ENCODE data around the gene TOMM5.

TOMM5 gene

DNA sequence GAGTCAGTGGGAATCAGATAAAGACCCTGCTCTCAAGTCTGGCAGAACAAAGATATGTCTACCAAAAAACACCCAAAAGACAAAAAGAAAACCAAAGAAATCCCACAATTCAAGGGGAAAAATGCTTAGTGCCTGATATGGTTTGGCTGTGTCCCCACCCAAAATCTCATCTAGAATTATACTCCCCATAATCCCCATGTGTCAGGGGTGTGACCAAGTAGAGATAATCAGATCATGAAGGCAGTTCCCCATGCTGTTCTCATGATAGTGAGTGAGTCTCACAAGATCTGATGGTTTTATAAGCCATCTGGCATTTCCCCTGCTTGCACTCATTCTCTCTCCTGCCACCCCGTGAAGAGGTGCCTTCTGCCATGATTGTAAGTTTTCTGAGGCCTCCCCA, 29.6 kb downstream of the TOMM5 start:
- no peak for DNase-seq (ENCODE audit: low spot score)

DNA sequence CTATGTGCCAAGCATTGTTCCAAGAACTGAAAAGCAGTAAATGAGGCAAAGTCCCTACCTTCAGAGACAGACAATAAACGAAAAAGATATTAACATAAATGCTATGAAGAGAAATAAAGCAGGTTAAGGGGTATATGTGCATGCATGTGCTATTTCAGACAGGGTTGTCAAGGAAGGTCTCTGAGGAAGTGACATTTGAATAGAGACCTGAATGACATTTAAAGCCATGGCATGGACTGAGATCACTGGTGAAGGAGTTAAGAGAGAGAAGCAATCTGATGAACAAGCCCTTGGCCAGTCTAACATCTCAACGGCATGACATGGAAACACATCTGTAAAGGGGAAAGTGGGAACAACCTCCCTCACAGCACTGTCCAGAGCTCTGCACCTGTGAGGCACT, 30.7 kb downstream of the TOMM5 start:
- DNase-seq (ENCODE audit: low spot score), result no peak

DNA sequence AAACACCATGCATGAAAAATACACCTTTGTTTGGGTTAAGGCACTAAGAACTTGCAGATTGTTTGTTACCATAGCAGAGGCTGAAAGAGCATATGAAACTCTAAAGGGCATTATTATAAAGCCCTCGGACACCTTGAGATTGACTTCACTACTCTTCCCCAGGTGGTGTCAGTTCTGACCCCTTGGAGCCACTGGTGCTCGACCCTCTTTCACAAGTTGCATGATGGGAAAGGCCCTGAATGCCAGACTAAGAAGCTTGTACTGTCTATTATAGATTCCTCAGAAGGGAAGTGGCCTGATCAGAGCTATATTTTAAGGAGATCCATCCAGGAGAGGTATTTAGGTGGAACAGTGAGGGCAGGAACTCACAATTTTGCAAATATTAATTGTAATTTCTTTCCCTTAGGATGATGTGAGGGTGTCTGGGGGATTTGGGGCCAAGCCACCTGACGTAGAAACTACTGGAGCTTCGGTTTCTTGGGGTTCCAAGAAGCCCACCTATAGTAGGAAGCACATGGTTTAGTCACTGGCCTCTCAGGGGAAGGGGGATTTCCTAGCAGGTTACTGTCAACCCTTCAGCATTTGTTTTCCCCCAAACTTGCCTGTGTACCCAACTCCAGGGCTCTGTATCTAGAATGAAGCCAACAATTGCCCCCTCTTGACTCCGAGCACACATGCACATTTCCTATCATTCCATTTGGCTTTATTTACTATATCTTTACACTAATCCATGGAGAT, 32.4 kb downstream of the TOMM5 start:
- DNase-seq (ENCODE audit: low spot score), result no peak

DNA sequence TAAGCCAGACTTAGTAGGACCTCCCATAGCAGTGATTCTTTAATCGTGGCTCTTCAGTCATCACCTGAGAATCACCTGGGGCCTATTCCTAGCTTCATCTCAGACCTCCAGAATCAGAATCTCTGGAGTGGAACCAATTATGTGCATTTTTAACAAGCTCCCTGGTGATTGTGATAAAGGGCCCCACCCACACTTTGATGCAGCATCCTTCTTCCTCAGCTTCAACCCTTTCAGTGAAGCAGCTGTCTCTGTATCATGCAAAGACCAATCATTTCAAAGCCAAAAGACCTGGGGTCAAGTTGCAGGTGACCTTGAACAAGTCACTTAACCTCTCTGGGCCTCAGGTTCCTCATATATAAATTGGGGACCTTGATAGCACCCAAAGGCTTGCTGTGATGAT, 33.3 kb downstream of the TOMM5 start:
- no peak for DNase-seq (ENCODE audit: low spot score)

- DNase-seq (ENCODE audit: low spot score), result no peak
Observed at GRCh38 chr9:37555786-37556185, 36.6 kb downstream of the TOMM5 start.

DNA sequence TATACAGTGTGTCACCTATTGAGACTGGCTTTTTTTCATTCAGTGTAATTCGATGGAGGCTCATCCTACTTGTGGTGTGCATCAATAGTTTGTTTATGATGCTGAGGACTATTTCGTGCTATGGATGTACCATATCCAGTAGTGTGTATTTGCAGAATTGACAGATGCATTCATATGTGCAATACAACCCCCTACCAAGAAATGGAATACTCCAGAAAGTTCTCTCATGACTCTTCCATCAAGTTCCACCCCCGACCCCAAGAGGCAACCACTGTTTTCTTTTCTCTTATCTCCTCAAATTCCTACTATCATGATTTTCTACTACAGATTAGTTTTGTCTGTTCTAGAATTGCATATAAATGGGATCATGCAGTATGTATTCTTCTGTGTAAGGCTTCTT, 38.1 kb downstream of the TOMM5 start:
- no peak for DNase-seq (ENCODE audit: low spot score)

DNA sequence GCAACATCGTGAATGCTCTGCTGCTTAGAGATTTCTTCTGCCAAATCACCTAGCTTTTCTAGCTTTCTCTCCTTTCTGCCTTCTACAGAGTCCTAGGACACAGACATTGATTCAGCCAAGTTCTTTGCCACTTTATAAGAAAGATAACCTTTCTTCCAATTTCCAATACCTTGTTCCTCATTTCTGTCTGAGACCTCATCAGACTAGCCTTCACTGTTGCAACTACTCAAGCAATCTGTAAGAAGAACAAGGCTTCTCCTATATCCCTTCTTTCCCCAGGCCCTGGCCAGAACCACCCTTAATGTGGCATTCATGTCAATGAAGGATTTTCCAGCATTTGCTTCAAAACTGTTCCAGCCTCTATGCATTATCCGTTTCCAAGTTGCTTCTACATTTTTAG, 40.5 kb downstream of the TOMM5 start:
- no peak for DNase-seq (ENCODE audit: low spot score)

GRCh38 chr9:37551468-37551867, 40.9 kb downstream of the TOMM5 start:
- DNase-seq (ENCODE audit: low spot score), result no peak

DNA sequence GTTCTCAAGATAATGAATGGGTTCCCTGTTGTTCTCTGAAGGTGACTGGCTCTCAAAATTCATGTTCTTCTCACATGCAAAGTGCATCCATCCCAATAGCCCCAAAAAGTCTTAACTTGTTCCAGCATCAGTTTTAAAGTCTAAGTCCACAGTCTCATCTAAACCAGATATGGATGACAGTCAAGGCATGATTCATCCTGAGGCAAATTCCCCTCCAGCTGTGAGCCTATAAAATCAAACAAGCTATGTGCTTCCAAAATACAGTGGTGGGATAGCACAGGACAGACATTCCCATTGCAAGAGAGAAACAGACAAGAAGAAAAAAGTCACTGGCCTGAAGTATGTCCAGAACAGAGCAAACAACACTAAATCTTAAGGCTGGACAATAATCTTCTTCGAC, 41.6 kb downstream of the TOMM5 start:
- DNase-seq (ENCODE audit: low spot score), result no peak

- no peak for DNase-seq (ENCODE audit: low spot score)
Observed at GRCh38 chr9:37549527-37549926, 42.9 kb downstream of the TOMM5 start.

GRCh38 chr9:37547328-37547878, 45.0 kb downstream of the TOMM5 start:
- no peak for DNase-seq (ENCODE audit: low spot score)

DNA sequence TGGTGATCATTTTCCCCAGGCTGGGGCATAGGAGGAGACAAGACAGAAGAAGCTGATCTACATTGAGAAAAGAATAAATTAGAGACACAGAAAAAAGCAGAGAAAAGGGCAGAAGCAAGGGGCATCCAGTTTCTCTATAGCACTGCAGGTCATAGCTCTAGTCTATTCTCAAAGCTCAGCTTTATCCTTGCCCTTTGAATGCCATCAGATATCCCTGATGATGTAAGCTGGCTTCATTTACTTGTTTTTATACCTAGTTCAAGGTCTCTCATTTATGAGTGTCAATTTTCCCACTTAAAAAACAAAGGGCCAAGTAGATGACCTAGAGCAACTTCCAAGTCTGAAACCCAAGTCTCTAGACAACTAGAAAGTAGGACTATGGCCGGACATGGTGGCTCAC, 48.9 kb downstream of the TOMM5 start:
- no peak for DNase-seq (ENCODE audit: low spot score)

DNA sequence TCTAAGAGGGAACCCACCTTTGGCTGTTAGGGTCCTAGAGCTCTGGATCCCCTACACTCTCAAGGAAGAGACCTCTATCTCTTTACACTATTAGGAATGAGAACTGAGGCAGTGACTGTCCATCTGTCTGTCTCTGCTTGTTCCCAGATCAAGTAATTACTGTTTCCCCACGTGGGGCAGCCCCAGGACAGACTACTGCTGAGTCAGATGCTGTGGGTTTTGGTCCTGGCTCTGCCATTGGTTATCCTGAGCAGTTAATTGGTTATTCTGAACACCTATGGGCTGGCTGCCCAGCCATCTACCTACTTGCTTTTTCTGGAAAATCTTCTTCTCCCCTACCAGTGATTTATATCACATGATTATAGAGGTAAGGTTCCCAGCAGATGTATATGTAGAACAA, 49.5 kb downstream of the TOMM5 start:
- DNase-seq (ENCODE audit: low spot score), result no peak

GRCh38 chr9:37542488-37542887, 49.9 kb downstream of the TOMM5 start:
- DNase-seq (ENCODE audit: low spot score), result no peak

DNA sequence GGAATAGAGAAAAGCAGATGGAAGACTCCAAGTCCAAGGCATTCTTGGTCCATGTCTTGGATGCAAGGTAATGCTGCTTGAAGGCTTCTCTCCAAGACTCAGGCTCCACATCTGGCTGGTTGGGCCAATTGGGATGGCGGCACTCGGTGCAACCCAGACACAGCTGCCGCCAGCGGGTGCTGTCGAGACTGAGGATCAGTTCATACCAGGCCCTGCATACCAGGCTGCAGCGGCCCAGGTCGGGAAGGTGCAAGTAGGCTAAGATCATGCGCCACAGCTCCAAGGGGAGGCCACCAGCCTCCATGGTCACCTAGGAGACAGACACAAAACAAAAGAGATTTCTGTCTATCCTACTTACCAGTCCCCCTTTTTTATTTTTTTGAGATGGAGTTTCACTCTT, 50.9 kb downstream of the TOMM5 start:
- no peak for DNase-seq (ENCODE audit: low spot score)

- no peak for DNase-seq (ENCODE audit: low spot score)
Observed at GRCh38 chr9:37540634-37541033, 51.8 kb downstream of the TOMM5 start.

GRCh38 chr9:37539634-37540033, 52.8 kb downstream of the TOMM5 start:
- no peak for DNase-seq (ENCODE audit: low spot score)
